22Rv1 (cell line): Measurements from ENCODE around the gene SPRY4.

Experiments used
- H3K27ac ChIP-seq: fragments of 450-650 bp; 2 replicates; pipeline ENCODE4 v1.5.1; 2017
- ZFX ChIP-seq: fragments of 450-650 bp; IDR thresholded peaks from 2 replicates; pipeline ENCODE4 v1.6.1; 2017; ENCODE audit warnings: antibody characterized with exemption, borderline replicate concordance
- TF ChIP-seq, protein P1 (sequence below): fragments of 450-650 bp; IDR thresholded peaks from 2 replicates; pipeline ENCODE4 v1.5.1; 2017; ENCODE audit warnings: mild to moderate bottlenecking

Gene SPRY4

GRCh38 chr5:142330444-142330843 is 5.6 kb upstream of the SPRY4 start:
- no peak overlapping the region for H3K27ac ChIP-seq
- TF ChIP-seq ZFX: no peak
- TF ChIP-seq, protein P1, sequence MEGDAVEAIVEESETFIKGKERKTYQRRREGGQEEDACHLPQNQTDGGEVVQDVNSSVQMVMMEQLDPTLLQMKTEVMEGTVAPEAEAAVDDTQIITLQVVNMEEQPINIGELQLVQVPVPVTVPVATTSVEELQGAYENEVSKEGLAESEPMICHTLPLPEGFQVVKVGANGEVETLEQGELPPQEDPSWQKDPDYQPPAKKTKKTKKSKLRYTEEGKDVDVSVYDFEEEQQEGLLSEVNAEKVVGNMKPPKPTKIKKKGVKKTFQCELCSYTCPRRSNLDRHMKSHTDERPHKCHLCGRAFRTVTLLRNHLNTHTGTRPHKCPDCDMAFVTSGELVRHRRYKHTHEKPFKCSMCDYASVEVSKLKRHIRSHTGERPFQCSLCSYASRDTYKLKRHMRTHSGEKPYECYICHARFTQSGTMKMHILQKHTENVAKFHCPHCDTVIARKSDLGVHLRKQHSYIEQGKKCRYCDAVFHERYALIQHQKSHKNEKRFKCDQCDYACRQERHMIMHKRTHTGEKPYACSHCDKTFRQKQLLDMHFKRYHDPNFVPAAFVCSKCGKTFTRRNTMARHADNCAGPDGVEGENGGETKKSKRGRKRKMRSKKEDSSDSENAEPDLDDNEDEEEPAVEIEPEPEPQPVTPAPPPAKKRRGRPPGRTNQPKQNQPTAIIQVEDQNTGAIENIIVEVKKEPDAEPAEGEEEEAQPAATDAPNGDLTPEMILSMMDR: no peak

- no peak overlapping the region for H3K27ac ChIP-seq
- TF ChIP-seq, protein P1: no peak
- no peak for TF ChIP-seq ZFX
Observed at GRCh38 chr5:142330026-142330425, 5.2 kb upstream of the SPRY4 start.

- TF ChIP-seq ZFX: no peak
- TF ChIP-seq, protein P1: no peak
- no peak overlapping the region for H3K27ac ChIP-seq
Observed at GRCh38 chr5:142327111-142327842, 2.5 kb upstream of the SPRY4 start.

GRCh38 chr5:142326480-142326938 is 1.7 kb upstream of the SPRY4 start:
- H3K27ac ChIP-seq: peak overlapping the region; percentile 78; the same call in 1 of the 2 replicates
- TF ChIP-seq, protein P1: no peak

GRCh38 chr5:142325725-142326479 is 1.1 kb upstream of the SPRY4 start:
- peak overlapping the region; percentile 78 for H3K27ac ChIP-seq
- no peak for TF ChIP-seq ZFX
- TF ChIP-seq, protein P1: no peak

DNA sequence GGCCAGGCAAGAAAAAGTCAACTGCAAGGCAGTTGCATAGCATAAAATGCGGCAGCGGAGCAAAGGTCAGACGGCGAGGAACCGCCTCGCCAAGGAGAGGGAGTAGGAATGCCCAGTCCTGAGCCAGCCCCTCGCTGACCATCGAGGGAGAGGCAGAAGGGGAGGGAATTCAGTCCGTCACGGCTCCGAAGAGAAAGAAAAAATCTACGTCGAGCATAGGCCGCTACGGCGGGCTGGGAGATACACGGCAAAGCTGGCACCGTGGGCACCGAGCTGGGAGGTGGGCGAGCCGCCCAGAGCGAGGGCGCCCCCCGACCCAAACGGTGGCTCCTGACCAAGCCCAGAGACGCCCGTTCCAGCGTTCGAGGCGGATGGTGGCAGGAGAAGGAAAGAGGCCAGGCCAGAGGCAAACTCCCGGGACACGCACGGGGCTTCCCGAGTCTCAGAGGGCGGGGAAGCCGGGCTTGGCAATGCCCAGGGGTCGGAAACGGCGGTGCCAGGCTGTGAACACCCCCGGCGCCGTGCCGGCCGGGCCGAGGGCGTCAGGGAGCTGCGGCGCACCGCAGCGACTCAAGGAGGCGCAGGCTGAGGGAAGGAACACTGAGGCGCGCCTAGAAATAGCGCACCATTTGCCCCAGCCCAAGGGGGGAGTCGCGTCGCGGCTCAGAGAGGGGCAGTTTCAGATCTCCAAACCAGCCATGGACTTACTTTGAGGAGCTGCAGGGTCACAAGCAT is 518 bp downstream of the SPRY4 start:
- TF ChIP-seq, protein P1: no peak
- TF ChIP-seq ZFX: no peak
- H3K27ac ChIP-seq: peak overlapping the region; percentile 78
